Transverse colon (tissue), 4 donors: Measurements from ENCODE around the gene SLC35F1.

Experiments used
- CTCF ChIP-seq, 5 experiments: fragments of 200-600 bp in 3 of 5; fragments of 450-650 bp in 2 of 5; sonication (generic) in 3 of 5; IDR thresholded peaks; 1 replicate in 2 of 5; 2 replicates in 3 of 5; pipeline ENCODE4 v1.5.1; 2016 to 2017; ENCODE audit warnings: antibody characterized with exemption in 5 of 5, inconsistent platforms in 3 of 5, mild to moderate bottlenecking in 2 of 5, moderate library complexity in 1 of 5
- EP300 ChIP-seq: sonication (generic); formaldehyde crosslinking; IDR thresholded peaks from one replicate; pipeline ENCODE4 v1.6.1; 2017; ENCODE audit warnings: antibody characterized with exemption, low read depth
- POLR2A ChIP-seq: fragments of 450-650 bp; IDR thresholded peaks from one replicate; pipeline ENCODE4 v1.6.1; 2016; ENCODE audit warnings: antibody characterized with exemption, mild to moderate bottlenecking, moderate library complexity
- POLR2AphosphoS5 ChIP-seq, 3 donors: sonication (generic); formaldehyde crosslinking; IDR thresholded peaks; one replicate each; pipeline ENCODE4 v1.6.1; 2016; ENCODE audit warnings: antibody characterized with exemption in 3 of 3

GRCh38 chr6:118327237-118327636, 420.2 kb downstream of the SLC35F1 start:
- TF ChIP-seq POLR2AphosphoS5 (IDR thresholded peaks at IDR 0.05), result no peak
- TF ChIP-seq EP300, result no peak
- no peak for TF ChIP-seq CTCF (IDR thresholded peaks at IDR 0.05)
- no peak for TF ChIP-seq POLR2A
